ENCODE measurements around the gene GRHL1.
"Not testable (repeated sequence)": the region's sequence is repeated elsewhere in the genome, so short reads cannot be mapped to it uniquely, and the experiment has no call there.

GRHL1 gene

GRCh38 chr2:9951522-9952285 lies at the start of gene GRHL1:
Gene GRHL1 (plus strand): TSS chr2:9951693. CDS start chr2:9951834, 141 bp downstream.
- peak; percentile 79 to 80 for DNase-seq (ENCODE audit: extremely low read depth in 1 of 2, low read depth in 1 of 2)

GRCh38 chr2:9905413-9905812 lies 46.1 kb upstream of the GRHL1 start:
- no peak for DNase-seq (ENCODE audit: extremely low read depth in 1 of 2, low read depth in 1 of 2)

- no peak for DNase-seq (ENCODE audit: extremely low read depth in 1 of 2, low read depth in 1 of 2)
Observed at GRCh38 chr2:9907402-9907801, 44.1 kb upstream of the GRHL1 start.

GRCh38 chr2:9908639-9909038 lies 42.9 kb upstream of the GRHL1 start:
- DNase-seq (ENCODE audit: extremely low read depth in 1 of 2, low read depth in 1 of 2): no peak

- DNase-seq (ENCODE audit: extremely low read depth in 1 of 2, low read depth in 1 of 2): no peak
Observed at GRCh38 chr2:9909106-9909505, 42.4 kb upstream of the GRHL1 start.

GRCh38 chr2:9910699-9911098 lies 40.8 kb upstream of the GRHL1 start:
- no peak for DNase-seq (ENCODE audit: extremely low read depth in 1 of 2, low read depth in 1 of 2)

- DNase-seq (ENCODE audit: extremely low read depth in 1 of 2, low read depth in 1 of 2): no peak
Observed at GRCh38 chr2:9912468-9912867, 39.0 kb upstream of the GRHL1 start.

GRCh38 chr2:9914384-9915065 lies 37.0 kb upstream of the GRHL1 start:
- DNase-seq (ENCODE audit: extremely low read depth in 1 of 2, low read depth in 1 of 2): peak; percentile 18 to 60

- DNase-seq (ENCODE audit: extremely low read depth in 1 of 2, low read depth in 1 of 2): no peak
Observed at GRCh38 chr2:9918275-9918674, 33.2 kb upstream of the GRHL1 start.

- no peak for DNase-seq (ENCODE audit: extremely low read depth in 1 of 2, low read depth in 1 of 2)
Observed at GRCh38 chr2:9919512-9919911, 32.0 kb upstream of the GRHL1 start.

GRCh38 chr2:9927020-9927419 lies 24.5 kb upstream of the GRHL1 start:
- not testable (repeated sequence) for DNase-seq (ENCODE audit: extremely low read depth in 1 of 2, low read depth in 1 of 2)

- DNase-seq (ENCODE audit: extremely low read depth in 1 of 2, low read depth in 1 of 2): no peak
Observed at GRCh38 chr2:9937258-9937657, 14.2 kb upstream of the GRHL1 start.

GRCh38 chr2:9937968-9938367 lies 13.5 kb upstream of the GRHL1 start:
- DNase-seq (ENCODE audit: extremely low read depth in 1 of 2, low read depth in 1 of 2): no peak

GRCh38 chr2:9939587-9940485 lies 11.7 kb upstream of the GRHL1 start:
- DNase-seq (ENCODE audit: extremely low read depth in 1 of 2, low read depth in 1 of 2): no peak

- no peak for DNase-seq (ENCODE audit: extremely low read depth in 1 of 2, low read depth in 1 of 2)
Observed at GRCh38 chr2:9941196-9941995, 10.1 kb upstream of the GRHL1 start.

GRCh38 chr2:9941996-9942390 lies 9.5 kb upstream of the GRHL1 start:
- no peak for DNase-seq (ENCODE audit: extremely low read depth in 1 of 2, low read depth in 1 of 2)

- no peak for DNase-seq (ENCODE audit: extremely low read depth in 1 of 2, low read depth in 1 of 2)
Observed at GRCh38 chr2:9944330-9944758, 7.1 kb upstream of the GRHL1 start.

- no peak for DNase-seq (ENCODE audit: extremely low read depth in 1 of 2, low read depth in 1 of 2)
Observed at GRCh38 chr2:9945596-9945995, 5.9 kb upstream of the GRHL1 start.

- no peak for DNase-seq (ENCODE audit: extremely low read depth in 1 of 2, low read depth in 1 of 2)
Observed at GRCh38 chr2:9946076-9946475, 5.4 kb upstream of the GRHL1 start.

GRCh38 chr2:9946818-9947217 lies 4.7 kb upstream of the GRHL1 start:
- no peak for DNase-seq (ENCODE audit: extremely low read depth in 1 of 2, low read depth in 1 of 2)

GRCh38 chr2:9948721-9949120 lies 2.8 kb upstream of the GRHL1 start:
- no peak for DNase-seq (ENCODE audit: extremely low read depth in 1 of 2, low read depth in 1 of 2)

Data from stimulated activated CD8-positive, alpha-beta memory T cell treated with anti-CD3 and anti-CD28 coated beads, Interleukin-7, amount 100 ng/mL, for 48 hours (primary cell).